ENCODE data around the gene PPIF. TPM values are rescaled to one million over a fixed set of nuclear protein-coding genes. Genes with fewer than 3 reads are reported as not detected.

The PPIF gene
- total and polyA plus RNA-seq, 2 of the 13 experiments (the other 11 are each of a cell fraction or from before 2014, with no cell fraction given): 147 to 157 TPM

GRCh38 chr10:79320316-79320715 lies 27.0 kb upstream of the PPIF start (continued):
- TF ChIP-seq, protein P1, sequence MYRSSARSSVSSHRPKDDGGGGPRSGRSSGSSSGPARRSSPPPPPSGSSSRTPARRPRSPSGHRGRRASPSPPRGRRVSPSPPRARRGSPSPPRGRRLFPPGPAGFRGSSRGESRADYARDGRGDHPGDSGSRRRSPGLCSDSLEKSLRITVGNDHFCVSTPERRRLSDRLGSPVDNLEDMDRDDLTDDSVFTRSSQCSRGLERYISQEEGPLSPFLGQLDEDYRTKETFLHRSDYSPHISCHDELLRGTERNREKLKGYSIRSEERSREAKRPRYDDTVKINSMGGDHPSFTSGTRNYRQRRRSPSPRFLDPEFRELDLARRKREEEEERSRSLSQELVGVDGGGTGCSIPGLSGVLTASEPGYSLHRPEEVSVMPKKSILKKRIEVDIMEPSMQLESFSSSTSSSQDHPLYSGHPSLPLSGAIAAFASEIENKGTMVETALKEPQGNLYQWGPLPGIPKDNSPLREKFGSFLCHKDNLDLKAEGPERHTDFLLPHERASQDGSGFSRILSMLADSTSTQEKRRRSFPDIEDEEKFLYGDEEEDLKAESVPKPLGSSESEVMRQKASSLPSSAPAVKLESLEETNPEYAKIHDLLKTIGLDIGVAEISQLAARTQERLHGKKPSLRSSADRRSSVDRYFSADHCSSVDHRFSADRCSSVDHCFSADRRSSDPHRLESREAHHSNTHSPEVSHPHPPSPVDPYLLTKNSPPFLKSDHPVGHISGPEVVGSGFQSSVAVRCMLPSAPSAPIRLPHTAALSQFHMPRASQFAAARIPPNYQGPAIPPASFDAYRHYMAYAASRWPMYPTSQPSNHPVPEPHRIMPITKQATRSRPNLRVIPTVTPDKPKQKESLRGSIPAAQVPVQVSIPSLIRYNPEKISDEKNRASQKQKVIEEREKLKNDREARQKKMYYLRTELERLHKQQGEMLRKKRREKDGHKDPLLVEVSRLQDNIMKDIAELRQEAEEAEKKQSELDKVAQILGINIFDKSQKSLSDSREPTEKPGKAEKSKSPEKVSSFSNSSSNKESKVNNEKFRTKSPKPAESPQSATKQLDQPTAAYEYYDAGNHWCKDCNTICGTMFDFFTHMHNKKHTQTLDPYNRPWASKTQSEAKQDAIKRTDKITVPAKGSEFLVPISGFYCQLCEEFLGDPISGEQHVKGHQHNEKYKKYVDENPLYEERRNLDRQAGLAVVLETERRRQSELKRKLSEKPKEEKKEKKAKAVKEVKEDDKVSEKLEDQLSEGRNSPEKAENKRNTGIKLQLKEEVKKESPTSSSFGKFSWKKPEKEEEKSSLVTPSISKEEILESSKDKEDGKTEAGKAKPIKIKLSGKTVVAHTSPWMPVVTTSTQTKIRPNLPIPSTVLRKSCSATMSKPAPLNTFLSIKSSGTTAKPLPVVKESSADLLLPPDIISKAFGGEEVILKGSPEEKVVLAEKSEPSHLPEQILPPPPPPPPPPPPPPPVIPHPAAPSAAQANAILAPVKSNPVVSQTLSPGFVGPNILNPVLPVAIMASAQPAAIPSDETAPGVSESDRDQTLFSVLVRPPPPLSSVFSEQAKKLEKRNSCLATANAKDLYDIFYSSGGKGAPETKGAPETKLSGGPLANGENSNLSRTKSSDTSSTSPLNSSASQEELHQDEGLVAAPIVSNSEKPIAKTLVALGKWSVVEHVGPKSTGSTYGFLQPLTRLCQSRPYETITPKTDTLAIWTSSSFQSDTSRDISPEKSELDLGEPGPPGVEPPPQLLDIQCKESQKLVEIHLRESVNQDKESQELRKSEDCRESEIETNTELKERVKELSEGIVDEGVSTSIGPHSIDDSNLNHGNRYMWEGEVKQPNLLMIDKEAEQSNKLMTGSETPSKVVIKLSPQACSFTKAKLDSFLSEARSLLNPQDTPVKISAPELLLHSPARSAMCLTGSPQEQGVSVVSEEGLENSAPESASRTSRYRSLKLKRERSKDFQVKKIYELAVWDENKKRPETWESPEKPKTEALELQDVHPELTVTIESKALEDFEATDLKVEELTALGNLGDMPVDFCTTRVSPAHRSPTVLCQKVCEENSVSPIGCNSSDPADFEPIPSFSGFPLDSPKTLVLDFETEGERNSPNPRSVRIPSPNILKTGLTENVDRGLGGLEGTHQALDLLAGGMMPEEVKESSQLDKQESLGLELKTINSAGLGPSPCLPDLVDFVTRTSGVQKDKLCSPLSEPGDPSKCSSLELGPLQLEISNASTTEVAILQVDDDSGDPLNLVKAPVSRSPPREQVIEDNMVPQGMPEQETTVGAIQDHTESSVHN (CRISPR knock-in tag; IDR thresholded peaks at IDR 0.05): no peak
- no peak for TF ChIP-seq CBX2 (IDR thresholded peaks at IDR 0.05; ENCODE audit: low read depth, low read length)
- no peak for TF ChIP-seq CBX2 (CRISPR knock-in tag; IDR thresholded peaks at IDR 0.05; ENCODE audit: low read depth)
- TF ChIP-seq DR1 (CRISPR knock-in tag; IDR thresholded peaks at IDR 0.05): no peak
- no peak for TF ChIP-seq ZNF34 (CRISPR knock-in tag; IDR thresholded peaks at IDR 0.05; ENCODE audit: borderline replicate concordance)
- TF ChIP-seq MED8 (CRISPR knock-in tag; IDR thresholded peaks at IDR 0.05; ENCODE audit: insufficient replicate concordance): no peak
- no peak for TF ChIP-seq RFXAP (CRISPR knock-in tag; IDR thresholded peaks at IDR 0.05; ENCODE audit: borderline replicate concordance)
- no peak for TF ChIP-seq ZNF12 (CRISPR knock-in tag; IDR thresholded peaks at IDR 0.05)
- no peak for TF ChIP-seq ZNF260 (CRISPR knock-in tag; IDR thresholded peaks at IDR 0.05; ENCODE audit: borderline replicate concordance, low read depth)
- no peak for TF ChIP-seq ZNF839 (CRISPR knock-in tag; IDR thresholded peaks at IDR 0.05; ENCODE audit: borderline replicate concordance)
- no peak for TF ChIP-seq ZNF781 (CRISPR knock-in tag; IDR thresholded peaks at IDR 0.05; ENCODE audit: borderline replicate concordance, not compliant biosample characterization)
- no peak for TF ChIP-seq ZNF777 (CRISPR knock-in tag; IDR thresholded peaks at IDR 0.05)

All from HepG2 (cell line).